HTR-8/SVneo (cell line): ENCODE results near the gene ALKBH6.

Experiments
- DNase-seq: peaks from one replicate; pipeline ENCODE4 v3.0.0; 2011; ENCODE audit warnings: low spot score, mixed read lengths; ENCODE audit not compliant: insufficient read length
- FAIRE-seq: peaks from 2 replicates; lab custom pipeline; 2011; peaks lifted over from hg19 to GRCh38; lab: Jason Lieb, UNC

ALKBH6 gene

GRCh38 chr19:35973487-35973886 lies 40.5 kb downstream of the ALKBH6 start:
- DNase-seq (no peak), FAIRE-seq (no peak)

DNA sequence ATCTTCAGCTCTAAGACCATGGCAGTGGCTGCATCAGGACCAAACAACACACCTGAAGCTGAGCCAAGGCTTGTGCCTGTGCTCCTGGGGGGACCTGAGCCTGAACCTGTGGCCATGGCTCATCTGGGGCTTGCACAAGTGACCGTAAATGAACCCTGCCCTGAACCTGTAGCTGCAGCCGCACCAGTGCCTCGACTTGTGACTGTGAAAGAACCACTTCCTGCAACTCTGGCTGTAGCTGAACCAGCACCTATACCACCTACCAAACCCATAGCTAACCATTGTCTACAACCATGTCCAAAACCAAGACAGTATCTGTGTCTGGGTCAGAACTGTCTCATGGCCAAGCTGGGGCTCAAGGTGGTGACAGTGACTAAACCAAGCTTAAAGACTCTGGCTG lies 47.2 kb downstream of the ALKBH6 start:
- FAIRE-seq: no peak

DNA sequence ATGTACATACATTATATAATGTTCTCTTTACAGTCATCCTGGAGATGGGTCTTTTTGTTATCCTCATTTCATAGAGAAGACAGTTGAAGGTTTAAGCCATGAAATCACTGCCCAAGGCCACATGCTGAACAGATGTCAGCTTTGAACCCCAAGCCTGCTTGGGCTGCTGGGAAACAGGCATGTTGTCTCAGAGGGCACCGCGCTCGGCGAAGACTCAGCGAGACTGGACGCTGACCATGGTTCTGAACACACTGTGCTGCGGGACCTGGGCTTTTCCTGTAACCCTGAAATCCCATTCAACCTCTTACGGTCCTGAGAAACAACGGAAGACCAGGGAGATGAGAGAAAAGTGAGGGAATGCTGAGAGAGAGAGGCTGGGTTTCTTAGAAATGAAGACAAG lies 50.5 kb downstream of the ALKBH6 start:
- DNase-seq: no peak
- FAIRE-seq: no peak

More for the DNA sequence above, 47.2 kb downstream of the ALKBH6 start:
- no peak for DNase-seq

- FAIRE-seq (no peak), DNase-seq (no peak)
Measured at GRCh38 chr19:35960432-35960972, 53.5 kb downstream of the ALKBH6 start.

DNA sequence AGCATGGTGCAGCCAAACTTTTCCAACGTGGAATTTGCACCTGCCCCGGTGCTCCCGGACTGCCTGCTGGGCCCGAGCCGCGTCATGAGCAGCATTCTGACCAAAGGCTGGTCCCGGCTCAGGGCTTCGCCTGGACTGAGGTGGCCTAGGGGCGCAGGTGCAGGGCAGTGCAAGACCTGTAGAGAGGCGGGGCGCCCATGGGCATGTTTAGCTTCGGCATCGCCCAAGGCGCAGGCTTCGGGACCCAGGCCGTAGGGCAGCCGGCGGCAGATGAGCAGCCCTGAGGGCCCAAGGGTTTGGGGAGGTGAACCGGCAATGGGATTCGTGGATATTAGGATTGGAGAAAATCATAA lies 54.1 kb downstream of the ALKBH6 start:
- FAIRE-seq: no peak
- no peak for DNase-seq
